Stimulated activated CD8-positive, alpha-beta memory T cell treated with anti-CD3 and anti-CD28 coated beads, Interleukin-12 subunit alpha, Interleukin-12 subunit beta, amount 100 ng/mL, for 24 hours (primary cell): ENCODE results near the gene MRPL55.

Experiments
- DNase-seq: peaks from one replicate; pipeline ENCODE4 v3.0.0-alpha.2; 2020; ENCODE audit errors: extremely low read depth

Gene MRPL55

DNA sequence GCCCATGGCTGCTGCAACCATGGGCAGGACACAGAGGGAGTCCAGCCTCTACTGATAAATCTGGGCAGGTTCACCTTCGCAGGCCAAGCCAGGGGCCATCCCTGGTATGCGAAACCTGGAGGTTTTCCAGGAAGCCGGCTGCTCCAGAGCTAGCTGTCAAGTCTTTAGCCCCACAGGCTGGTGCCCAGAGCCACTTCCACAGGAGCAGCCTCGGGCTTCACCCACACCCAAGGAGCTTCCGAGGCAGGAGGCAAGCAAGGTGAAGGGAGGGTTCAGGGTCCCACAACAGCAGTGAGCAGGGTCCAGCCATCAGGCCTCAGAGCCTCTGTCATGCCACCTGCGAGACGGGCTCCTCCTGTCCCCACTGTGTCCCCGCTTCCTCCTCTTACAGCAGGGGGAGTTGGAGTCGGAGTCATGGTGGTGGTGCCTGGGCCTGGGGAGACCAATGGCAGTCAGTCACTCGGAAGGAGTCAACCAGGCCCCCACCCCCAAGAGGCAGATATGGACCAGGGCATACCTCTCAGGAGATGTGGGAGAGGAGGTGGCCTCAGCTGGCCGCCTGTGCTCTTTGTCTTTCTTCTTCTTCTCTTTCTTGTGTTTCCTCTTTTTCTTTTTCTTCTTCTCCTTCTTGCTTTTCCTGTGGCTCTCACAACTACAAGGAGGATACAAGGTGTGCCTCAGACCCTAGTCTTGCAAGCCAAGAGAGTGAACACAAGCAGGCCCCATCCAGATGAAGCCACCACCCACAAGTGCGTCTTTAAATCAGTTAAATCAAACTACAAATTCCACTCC is 8.1 kb downstream of the MRPL55 start:
- no peak for DNase-seq

DNA sequence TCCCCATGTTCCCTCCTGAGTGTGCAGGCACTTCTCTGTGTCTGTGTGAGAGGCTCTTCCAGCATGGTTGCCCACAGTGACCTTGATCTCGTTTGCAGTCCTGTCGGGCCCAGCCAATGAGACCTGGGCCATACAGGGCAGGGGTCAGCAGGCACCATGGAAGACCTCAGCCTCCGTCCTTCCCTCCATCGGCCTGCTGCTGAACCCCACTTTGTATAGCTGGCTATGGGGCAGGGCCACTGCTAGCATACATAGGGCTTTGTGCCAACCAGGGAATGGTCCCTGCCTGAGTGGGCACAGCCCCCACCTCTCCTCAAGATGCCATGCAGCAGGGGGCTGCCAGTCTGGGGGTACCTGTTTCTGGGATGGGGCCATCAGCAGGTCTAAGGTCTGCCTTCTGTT is 9.8 kb downstream of the MRPL55 start:
- no peak for DNase-seq

DNA sequence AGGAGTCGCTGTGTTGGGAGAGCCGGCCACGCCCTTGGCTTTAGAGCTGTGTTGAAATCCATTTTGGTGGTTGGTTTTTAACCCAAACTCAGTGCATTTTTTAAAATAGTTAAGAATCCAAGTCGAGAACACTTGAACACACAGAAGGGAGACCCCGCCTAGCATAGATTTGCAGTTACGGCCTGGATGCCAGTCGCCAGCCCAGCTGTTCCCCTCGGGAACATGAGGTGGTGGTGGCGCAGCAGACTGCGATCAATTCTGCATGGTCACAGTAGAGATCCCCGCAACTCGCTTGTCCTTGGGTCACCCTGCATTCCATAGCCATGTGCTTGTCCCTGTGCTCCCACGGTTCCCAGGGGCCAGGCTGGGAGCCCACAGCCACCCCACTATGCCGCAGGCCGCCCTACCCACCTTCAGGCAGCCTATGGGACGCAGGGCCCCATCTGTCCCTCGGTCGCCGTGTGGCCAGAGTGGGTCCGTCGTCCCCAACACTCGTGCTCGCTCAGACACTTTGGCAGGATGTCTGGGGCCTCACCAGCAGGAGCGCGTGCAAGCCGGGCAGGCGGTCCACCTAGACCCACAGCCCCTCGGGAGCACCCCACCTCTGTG is 10.7 kb downstream of the MRPL55 start:
- no peak for DNase-seq

DNA sequence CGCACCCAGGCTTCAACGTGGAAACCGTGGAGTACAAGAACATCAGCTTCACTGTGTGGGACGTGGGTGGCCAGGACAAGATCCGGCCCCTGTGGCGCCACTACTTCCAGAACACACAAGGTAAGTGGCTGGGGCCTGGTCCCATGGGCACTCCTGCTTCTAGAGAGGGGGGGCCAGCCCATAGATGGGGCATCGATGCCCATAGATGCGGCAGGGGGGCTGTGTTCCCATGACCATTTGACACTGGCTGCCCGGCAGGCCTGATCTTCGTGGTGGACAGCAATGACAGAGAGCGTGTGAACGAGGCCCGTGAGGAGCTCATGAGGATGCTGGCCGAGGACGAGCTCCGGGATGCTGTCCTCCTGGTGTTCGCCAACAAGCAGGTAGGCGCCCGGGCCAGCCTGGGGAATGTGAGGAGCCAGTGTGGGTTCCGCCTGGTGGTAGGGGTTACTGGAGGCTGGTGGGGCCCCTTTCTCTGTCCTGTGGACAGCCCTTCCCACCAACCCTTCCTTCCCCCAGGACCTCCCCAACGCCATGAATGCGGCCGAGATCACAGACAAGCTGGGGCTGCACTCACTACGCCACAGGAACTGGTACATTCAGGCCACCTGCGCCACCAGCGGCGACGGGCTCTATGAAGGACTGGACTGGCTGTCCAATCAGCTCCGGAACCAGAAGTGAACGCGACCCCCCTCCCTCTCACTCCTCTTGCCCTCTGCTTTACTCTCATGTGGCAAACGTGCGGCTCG is 11.6 kb downstream of the MRPL55 start:
- no peak for DNase-seq

DNA sequence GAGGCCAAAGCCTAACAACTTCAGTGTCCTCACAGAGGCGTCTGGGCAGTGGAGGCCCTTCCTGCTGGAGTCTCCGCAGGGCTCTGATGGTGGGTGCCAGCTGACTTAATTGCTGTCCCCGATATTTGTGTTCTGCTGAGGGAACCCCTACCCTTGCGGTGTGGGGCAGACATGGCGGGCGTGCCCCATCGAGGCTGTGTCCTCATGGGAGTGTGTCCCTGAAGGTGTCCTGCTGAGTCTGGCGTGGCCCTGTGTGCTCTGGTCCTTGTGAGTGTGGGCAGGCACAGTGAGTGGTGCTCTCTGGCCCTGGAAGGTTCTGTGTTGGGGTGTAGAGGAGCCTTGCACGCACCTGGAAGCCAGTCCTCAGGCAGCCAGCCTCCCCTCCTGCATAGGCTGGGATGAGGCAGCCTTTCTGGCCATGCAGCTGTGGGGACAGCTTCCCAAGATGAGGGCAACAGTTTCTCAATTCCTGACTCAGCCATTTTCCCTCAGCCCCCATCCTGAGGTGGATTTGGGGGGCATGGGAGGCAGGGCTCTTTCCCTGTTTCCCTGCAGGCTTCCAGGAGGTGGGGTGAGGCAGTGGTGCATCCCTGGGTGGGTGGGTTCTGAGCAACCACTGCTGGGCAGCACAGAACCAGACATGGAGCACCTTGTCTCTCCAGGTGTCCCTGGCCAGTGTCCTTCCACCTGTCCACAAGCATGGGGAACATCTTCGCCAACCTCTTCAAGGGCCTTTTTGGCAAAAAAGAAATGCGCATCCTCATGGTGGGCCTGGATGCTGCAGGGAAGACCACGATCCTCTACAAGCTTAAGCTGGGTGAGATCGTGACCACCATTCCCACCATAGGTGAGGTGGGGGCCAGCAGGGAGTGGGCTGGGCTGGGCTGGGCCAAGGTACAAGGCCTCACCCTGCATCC is 12.4 kb downstream of the MRPL55 start:
- no peak for DNase-seq

DNA sequence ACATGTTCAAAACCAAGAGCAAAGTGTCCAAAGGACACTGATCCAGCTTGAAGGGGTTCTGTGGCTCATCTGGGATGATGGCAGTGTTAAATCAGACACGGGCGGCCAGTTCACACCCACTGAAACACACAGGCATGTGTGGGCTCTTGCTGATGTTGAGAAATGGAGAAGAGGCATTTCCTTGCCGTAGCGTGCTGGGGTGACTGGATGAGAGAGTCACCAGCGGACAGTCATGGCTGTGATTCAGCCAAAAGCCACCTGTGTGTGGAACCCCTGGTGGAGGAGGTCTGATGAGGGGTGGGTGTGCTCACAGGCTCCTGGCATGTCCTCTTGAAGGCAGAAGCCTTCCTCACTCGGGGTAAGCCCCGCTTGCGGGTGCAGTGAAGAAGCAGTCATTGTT is 13.2 kb downstream of the MRPL55 start:
- no peak for DNase-seq

DNA sequence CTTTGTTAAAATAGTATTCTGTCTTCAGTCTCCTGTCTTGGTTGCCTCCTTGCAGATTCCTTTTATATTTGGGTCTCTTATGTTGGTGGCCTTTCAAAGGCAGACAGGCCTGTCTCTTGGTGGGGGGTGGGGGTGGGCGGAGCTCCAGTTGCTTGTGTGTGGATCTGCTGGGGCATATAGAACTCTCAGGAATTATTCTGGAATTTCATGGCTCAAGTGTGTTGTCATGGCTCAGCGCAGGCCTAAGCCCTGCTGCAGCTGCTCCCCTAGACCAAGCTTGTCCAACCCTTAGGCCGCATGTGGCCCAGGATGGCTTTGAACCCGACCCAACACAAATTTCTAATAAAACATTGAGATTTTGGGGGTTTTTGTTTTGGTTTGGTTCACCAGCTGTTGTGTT is 13.9 kb downstream of the MRPL55 start:
- DNase-seq: no peak

DNA sequence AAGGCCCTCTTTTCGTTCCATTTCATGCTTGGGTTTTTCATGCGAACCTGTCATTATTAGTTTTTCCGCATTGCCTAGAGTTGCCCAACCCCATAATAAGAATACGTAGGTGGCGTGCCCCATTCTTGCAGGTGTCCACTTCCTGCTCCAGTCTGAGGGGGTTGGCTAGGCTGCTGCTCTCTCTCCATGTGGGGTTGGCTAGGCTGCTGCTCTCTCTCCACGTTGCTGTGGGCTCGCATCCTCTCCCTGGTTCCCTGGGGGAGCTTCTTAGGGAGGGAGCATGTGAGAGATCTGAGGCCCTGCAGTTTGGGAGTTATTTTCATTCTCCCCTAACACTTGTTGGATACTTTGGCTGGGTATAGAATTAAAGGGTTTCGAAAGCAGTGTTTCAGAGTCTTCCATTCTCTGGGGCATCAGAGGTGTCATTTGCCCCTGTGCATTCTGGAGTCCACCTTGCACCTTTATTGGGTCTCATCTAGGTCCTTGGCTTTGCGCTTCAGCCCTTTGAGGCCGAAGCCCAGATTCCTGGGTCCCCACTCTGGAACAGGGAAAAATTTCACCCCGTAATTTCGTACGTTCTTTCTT is 14.6 kb downstream of the MRPL55 start:
- no peak for DNase-seq

DNA sequence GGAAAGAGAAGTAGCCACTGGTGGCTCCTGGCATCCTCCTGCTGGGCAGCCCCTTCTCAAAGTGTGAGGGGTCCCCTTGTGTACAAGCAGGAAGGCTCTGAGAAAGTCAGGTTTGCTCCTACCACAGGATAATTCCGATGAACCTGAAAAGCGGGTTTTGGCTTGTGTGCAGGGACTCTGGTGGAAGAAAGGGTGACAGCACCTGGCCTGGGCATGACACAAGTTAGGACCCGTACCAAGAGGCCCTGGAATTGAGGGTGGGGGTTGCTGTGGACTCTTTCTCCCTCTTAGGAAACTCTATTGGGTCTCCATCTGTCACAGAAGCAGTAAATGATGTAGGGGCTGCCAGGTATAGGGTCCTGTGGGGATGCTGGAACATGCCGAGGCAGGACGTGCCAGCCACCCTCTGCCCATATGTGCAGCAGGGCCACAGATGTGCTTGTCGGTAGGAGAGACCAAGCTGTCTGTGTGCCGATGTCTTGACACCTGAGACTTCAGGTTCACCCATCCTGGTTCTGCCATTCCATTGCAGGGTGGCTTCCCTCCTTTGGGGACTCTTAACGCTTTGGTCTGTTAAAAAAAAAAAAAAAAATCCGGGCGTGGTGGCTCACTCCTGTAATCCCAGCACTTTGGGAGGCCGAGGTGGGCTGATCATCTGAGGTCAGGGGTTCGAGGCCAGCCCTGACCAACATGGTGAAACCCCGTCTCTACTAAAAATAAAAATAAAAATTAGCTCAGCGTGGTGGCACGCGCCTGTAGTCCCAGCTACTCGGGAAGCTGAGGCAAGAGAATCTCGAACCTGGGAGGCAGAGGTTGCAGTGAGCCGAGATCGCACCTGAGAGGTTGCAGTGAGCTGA is 15.8 kb downstream of the MRPL55 start:
- DNase-seq: no peak

DNA sequence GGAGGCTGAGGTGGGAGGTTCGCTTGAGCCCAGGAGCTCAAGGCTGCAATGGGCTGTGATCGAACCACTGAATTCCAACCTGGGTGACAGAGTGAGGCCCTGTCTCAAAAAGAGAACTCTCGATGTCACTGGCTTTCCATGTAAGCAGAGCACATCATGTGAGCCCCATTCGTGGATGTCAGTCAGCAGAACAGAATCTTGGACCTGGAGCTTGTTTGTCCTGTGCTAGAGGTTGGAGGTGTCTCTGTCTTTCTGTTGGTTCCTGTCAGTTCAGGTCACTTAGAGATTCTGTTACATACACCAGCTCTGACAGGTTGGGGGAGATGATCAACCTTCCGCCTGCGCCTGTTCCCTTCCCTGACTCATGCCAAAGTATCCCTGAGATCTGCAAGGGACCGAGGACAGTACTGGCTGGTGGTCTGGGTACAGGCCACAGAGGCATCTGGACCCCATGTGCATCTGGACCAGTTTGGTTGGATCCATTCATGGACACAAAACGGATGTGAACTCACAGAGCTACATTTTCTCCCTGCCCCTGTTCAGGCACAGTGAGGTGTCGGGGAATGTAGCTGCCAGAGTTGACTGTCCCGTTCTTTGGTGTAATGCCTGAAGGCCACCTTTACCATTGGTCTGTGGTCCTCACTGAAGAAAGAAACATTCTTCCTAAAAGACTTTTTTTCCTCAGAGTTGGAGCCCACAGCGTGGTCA is 16.6 kb downstream of the MRPL55 start:
- no peak for DNase-seq

DNA sequence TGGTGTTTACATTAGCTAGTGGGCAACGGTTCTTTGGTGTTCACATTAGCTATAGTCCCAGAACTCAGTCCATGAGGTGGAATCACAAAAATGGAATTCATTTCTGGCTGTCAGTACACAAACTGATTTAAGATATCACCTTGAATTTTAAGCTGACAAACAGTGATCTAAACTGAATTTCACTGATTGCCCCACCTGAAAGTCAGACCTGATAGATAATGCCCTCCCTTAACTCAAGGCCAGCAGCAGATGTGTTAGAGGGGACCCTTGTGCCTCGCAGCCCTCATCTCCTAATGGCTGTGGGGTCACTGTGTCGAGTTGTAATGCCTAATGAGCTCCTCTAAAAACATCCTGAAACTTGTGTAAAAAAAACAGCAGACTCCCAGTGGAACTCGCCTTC is 18.0 kb downstream of the MRPL55 start:
- DNase-seq: no peak

DNA sequence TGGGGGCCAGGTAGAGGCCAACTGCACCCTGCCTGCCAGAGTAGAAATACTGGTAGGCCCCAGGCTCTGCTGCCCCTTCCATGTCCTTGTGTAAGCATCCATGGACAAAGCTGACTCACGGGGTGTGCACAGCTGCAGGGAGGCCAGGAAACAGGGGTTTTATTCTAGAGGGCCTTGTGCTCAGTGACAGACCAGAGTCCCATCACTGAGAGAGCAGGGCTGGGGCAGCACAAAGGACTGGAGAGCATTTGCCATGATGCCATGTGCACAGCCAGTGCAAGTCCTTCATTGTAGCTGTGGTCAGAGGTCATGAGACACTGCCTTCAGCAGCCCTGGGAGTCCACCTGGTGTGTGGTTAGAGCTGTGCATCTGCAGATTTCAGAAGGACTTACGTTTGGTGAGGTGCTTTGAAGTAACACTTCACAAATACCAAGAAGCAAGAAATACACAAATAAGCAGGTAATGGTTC is 18.5 kb downstream of the MRPL55 start:
- no peak for DNase-seq

DNA sequence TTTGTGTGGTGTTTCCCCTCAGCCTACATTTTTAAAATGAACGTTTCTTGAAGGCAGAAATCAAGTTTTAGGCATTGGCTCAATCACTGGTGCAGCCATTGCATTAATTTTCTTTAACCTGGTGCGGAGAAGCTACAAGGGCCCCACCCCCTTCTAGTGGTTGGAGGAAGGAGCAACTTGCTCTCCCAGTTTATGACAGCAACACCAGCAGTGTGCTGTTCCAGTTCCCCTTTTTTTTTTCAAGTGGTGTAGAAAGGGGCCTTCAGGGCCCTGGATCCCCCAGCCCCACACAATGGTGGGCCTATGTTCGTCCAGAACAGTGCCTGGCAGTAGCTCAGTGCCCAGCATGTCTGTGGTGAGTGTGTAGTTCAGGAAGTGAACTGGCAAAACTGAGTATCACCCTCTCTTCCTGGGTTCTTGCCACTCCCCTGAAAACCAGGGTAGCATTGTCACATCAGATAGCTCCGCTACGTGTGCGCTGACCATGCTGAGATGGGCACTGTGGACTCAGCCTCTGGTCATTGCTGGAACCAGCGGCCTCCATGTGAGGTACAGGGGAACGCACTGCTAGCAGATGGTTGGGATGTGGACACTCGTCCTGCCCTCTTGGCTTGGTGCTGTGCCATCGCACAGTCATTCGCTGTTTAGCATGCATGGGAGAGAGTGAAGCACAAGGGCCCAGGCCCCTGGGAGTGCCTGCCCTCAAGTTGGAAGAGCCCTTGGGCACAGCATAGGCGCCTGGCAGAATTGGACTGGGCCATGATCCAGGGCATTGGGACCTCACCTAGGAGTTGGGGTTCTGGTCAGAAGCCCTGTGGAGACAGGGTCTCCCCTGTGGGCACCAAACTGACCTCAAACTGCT is 19.3 kb downstream of the MRPL55 start:
- DNase-seq: no peak

DNA sequence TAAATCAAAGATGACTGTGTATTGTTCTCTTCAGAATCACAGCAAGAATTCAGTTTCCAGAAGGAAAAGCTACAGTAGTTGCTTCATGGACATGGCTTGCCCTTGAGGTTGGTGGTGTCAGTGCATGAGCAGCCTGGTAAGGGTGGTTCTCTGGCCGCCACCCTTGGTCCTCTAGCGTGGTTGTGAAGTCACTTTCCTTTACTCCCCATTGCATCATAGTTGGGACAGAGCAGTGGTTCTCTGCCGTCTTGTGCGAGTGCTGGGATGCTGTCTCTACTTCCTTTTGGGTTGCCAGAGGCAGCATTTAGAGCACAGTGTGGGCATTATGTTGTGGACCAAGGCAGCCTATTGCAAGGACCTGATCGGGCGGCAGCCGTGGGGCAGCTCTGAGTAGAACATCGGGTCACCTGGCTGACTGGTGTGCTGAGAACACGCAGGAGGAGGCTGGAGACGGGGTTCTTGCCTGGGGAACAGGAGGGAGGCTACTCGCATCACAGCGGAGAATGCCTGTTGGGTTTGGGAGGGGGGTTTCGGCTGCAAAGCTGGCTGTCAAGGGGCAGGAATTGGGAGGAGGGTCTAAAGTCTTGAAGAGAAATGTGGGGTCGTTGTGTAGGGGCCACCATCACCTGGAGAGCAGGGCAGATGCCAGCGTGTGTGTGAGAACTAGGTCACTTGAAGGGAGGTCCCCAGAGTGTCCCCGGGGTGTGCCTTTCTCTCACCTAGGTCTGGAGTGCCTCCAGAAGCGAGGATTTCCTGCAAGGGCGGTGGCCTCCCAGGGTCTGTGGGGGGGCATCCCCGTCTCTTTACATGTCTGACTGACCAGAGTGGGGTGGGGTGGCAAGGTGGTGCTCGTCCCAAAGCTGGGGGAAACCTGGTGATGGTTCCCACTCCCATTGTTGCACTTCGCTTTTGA is 20.3 kb downstream of the MRPL55 start:
- no peak for DNase-seq

DNA sequence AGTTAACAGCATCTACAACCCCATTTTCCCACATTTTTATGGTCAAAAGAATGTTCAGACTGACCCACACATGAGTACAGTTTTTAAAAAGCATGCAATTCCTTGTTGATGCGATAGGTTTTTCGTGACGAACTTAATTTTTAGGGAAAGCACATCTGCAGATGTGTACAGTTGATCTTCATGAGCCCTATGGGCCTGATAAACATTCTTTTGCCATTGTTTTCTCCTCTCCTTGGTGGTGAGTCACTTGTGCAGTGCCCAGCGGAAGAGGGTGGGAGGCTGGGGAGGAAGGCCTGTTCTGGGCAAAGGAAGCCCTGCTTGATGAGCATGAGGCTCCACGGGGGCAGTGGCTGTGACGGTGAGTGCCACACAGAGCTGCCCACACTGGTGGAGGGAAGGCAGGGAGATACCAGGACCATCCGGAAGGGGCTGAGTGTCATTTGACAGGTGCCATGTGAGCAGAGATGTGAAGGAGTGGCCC is 21.3 kb downstream of the MRPL55 start:
- DNase-seq: no peak

DNA sequence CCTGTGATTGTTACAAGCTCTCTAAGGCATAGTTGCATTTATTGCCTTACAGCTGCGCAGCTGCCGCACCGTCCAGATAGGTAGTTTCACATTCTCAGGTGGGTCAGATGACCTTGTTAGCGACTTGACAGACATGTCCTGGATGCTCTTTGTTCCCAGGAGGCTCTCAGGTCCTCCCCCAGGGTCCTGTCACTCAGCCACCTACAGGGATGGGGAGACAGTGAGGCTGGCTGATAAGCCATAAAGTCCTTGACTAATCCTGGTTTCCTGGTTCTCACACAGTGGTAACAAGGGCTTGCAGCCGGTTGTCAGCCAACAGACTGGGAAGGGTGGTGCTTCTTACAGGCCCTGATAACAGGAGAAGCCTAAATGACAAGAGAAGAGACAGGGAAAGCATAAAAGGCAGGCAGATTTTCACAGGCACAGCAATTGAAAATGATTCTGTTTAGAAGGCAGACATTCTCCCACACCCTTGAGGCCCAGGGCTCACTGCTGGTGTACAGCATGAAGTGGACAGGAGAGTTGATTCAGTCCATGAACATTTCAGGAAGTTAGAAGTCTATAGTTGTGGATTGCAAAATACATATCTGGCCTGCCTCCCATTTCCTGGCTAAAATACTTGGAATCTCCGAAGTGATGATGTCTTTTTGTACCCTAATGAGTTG is 23.7 kb downstream of the MRPL55 start:
- no peak for DNase-seq

DNA sequence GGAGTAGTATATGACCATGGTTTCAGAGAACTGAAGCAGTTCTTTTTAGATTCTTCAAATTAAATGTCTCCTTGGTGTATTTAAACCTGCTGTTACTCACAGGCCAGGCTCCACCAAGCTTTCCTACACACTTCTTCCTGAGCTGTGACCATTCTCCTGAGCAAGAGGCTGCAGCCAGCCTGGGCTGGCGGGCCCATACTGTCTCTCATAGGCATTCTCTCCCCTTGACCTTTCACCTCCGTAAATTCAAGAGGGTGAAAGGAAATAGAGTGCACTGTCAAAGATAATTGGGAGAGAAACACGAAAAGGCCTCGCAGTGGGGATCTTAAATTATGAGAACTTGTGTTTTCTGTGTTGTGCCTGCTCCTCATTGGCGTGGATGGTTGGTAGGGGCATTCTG is 24.3 kb downstream of the MRPL55 start:
- no peak for DNase-seq
